HT-29 (cell line): ENCODE results near the gene EIF3B. TPM values are rescaled to one million over a fixed set of nuclear protein-coding genes. Genes with fewer than 3 reads are reported as not detected.
"Not testable (repeated sequence)": the region's sequence is repeated elsewhere in the genome, so short reads cannot be mapped to it uniquely, and the experiment has no call there.

ENCODE experiments used
- DNase-seq: peaks from one replicate; pipeline ENCODE4 v3.0.0-alpha.2; 2015; ENCODE audit warnings: low spot score
- total RNA-seq: library from RNA; depleted of rRNA; stranded (reverse); fragments of >200 nt; shearing (Covaris generic); gene quantifications from 2 replicates; pipeline ENCODE4 v1.2.3, GENCODE V29; 2014

EIF3B gene
- total RNA-seq, 1 experiment from 2014 or later = 430 TPM

DNA sequence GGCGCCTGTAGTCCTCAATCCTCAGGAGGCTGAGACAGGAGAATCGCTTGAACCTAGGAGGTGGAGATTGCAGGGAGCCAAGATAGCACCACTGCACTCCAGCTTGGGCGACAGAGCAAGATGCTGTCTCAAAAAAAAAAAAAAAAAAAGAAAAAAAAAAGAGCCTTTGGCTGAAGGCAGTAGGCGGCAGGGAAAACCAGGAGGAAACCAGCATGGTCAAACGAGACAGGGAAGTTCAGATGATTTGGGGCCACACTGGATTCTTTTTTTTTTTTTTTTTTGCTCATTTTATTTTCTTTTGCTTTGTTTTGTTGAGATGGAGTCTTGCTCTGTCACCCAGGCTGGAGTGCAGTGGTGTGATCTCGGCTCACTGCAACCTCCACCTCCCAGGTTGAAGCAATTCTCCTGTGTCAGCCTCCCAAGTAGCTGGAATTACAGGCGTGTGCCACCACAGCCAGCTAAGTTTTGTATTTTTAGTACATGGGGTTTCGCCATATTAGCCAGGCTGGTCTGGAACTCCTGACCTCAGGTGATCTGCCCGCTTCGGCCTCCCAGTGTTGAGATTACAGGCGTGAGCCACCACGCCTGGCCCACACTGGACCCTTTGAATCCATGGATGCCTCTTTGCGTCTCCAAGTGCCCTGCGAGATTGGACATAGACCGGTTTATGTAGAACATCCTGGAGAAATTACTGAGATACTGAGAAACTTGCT is 7.1 kb upstream of the EIF3B start:
- DNase-seq = not testable (repeated sequence)

DNA sequence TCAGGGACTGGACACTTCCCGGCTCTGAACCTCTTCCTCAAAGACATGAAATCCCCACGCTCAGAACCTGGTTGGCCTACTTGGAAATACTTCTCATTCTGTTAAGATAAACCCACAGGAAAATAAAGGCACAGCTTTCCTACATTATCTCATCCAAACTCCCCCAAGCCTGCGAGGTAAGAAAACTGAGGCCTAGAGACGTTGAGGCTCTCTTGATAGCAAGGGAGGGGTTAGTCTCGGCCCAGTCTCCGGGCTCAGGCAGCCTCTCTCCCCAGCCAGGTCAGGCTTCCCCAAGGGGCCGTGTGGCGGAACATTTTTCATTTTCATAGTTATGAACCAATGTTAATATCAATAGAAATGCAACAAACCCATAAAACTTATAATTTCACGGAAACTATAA is 4.6 kb upstream of the EIF3B start:
- DNase-seq = no peak

DNA sequence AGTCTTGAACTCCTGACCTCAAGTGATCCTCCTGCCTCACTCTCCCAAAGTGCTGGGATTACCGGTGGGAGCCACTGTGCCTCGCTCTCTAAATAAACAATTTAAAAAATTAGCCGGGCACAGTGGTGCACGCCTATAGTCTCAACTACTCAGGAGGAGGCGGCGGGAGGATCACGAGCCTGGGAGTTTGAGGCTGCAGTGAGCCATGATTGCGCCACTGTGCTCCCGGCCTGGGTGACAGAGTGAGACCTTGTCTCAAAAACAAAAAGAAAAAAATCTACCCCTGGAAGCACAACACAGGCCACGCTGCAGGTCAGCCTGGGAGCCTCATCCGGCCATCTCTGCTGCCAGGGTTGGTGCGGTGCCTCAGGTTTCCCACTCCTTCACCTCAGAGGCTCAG is 3.8 kb upstream of the EIF3B start:
- no peak for DNase-seq

DNA sequence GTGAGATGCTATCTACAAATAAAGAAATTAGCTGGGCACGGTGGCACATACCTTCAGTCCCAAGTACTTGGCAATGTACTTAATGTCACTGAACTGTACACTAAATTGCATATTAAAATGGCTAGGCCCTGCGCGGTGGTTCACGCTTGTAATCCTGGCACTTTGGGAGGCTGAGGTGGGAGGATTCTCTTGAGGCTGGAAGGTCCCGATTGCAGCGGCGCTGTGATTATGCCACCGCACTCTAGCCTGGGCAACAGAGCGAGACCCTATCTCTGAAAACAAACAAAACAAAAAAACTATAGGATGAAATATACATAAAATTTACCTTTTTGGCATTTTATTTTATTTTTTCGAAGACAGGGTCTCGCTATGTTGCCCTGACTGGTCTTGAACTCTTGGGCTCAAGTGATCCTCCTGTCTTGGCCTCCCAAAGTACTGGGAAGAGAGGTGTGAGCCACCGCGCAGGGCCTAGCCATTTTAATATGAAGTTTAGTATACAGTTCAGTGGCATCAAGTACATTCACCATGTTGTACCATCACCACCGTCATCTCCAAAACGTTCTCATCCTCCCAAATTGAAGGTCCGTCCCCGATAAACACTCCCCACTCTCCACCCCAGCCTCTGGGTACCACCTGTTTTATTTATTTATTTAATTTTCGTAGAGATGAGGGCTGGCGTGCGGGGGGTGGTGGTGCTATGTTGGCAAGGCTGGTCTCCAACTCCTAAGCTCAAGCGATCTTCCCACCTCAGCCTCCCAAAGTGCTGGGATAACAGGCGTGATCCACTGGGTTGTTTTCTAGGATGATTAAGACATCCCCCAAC is 1.3 kb upstream of the EIF3B start:
- no peak for DNase-seq

DNA sequence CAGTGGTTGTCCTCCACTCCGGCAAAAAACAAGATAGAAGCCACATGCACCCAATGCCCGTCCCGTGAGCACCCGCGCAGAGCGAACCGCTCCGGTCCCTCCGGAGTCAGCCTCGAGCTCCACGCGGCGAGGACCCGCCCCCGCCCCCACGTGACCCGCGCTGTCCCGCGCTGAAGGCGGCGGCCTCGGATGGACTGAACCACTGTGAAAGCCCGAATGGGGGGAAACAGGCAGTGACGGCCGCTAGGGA is 766 bp upstream of the EIF3B start:
- peak; percentile 94 for DNase-seq

DNA sequence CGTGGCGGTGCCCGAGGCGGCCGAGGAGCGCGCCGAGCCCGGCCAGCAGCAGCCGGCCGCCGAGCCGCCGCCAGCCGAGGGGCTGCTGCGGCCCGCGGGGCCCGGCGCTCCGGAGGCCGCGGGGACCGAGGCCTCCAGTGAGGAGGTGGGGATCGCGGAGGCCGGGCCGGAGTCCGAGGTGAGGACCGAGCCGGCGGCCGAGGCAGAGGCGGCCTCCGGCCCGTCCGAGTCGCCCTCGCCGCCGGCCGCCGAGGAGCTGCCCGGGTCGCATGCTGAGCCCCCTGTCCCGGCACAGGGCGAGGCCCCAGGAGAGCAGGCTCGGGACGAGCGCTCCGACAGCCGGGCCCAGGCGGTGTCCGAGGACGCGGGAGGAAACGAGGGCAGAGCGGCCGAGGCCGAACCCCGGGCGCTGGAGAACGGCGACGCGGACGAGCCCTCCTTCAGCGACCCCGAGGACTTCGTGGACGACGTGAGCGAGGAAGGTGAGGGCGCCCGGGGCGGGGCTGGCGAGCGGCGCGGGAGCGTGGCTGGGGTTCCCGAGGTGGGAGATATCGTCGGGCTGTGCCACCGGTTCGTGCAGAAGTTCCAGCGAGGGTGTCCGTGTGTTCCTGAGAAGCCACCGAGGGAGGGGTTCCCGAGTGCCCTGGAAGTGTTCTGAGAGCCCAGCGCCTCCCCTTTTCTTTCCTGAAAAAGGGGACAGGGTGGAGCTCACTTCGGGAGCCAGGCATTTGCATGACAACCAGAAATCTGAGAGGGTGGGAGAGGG is 495 bp downstream of the EIF3B start:
- DNase-seq = peak; percentile 42

DNA sequence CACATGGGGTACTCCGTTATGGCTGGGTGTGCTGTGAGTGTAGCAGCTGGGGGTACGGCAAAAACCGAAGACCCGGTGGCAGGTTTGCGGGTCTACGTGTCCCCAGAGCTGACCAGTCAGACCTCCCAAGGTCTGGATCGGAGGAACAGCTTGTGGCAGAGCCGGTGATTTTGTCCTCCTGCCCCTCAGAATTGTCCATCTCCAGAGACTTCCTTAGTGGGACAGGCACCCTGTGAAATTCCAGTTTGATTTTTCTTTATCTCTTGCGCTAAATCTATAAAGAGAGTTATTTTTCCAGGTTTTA is 1.0 kb downstream of the EIF3B start:
- DNase-seq = peak; percentile 36

DNA sequence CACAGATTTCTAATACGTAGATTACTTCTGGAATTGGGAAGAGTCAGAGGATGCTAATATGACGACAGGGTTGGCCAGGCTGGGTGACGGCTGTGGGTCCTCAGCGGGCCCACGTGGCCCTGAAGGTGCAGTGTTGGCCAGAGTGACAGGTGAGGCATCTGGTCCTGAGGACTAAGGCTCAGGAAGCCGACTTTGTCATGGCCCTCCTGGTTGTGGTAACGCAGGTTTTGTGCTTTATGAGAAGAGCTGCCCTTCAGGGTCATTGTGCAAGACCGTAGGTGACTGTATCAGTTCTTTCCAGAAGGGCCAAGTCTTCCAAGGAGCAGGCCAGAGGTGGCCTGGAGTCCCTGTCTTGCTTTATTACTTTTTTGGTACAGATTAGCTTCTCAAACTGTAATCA is 2.5 kb downstream of the EIF3B start:
- DNase-seq = no peak

DNA sequence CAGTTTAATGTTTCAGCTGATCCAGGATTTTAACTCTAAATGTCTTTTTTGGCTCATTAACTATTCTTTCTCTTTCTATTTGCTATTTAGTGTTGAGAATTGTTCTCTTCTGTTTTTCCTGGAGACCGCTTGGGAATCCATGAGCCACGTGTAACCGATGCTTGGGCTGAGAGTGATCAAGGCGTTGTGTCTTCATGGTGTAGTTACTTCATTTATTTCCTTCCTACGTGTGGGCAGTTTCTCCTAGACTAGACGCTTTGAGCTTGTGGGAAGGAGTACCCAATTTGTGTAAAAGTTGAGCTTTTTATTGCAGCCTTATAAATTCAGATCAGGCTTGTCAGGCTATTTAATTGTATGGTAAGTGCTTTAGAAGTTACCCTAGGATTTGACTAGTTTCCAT is 2.9 kb downstream of the EIF3B start:
- DNase-seq = no peak

DNA sequence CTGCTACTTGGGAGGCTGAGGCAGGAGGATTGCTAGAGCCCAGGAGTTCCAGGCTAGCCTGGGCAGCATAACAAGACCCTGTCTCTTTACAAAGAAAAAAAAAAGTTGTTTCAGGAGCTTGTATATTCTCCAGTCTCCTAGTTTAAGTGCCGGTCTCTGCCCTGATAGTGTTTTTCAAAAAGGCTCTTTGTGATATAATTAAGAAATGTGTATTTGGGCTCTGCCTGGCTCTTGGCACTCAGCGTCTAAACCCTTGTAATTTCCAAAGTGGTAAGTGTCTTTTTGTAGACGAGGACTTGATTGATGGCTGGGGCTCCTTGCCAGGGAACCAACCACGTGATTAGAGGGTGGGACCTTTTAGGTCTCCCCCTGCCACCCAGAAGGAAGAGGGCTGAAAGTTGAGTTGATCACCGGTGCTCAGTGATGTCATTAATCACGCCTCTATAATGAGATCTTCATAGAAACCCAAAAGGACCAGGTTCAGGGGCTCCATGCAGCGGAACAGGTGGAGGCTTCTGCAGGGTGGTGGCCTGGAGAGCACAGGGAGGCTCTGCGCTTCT is 4.4 kb downstream of the EIF3B start:
- DNase-seq = no peak

DNA sequence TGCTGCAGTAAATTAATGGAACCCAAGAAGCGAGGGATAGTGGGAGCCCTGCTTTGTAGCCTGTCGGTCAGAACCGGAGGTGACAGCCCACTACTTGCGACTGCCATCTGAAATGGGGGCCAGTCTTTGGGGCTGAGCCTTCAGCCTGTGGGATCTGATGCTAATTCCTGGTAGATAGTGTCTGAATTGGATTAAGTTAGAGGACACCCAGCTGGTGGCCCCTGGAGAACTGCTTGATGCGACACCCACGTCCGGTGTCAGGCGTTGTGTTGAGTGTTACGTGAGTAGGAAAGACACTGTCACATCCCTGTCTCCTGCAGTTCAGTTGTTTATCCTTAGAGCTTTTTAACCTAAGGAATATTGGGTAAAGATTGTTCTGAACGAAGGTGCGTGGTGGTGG is 5.0 kb downstream of the EIF3B start:
- DNase-seq = no peak

DNA sequence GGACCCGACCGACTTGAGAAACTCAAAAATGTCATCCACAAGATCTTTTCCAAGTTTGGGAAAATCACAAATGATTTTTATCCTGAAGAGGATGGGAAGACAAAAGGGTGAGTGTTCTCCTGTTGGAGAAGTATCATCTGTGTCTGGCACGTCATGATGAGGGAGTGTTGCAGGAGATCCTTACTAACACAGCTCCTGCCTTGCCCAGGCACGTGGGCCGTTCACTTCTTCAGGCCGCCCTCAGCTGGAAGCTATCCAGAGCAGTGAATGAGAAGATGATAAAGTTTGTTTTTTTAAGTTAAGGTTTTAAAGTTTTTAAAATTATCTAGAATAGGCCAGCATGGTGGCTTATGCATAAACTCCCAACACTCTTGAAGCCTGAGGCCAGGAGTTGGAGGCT is 6.2 kb downstream of the EIF3B start:
- DNase-seq = no peak

DNA sequence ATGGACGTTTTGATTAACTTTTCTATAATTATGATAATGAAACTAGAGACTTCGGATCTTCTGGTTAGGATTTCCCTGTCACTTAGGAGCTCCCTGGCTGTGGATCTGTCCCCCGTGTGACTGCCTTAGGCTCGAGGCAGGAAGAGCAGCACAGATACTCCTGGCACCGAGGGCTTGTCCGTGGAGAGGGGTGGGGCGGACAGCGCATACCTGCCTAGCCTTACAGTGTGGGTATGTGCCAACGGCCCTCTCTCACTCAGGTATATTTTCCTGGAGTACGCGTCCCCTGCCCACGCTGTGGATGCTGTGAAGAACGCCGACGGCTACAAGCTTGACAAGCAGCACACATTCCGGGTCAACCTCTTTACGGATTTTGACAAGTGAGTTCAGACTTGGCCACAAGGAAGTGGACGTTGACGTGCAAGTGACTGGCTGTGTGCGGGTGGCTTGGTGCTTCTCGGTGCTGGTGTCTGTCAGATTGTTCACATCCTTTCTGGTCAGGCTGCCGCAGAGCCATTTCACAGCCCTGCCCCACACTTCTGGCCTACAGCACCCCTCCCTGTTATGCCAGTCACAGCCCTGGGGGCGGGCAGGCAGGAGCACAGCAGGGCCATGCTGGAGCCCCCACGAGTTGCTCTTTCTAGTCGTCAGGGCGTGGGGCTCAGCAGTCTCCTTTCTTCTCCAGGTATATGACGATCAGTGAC is 7.9 kb downstream of the EIF3B start:
- no peak for DNase-seq

DNA sequence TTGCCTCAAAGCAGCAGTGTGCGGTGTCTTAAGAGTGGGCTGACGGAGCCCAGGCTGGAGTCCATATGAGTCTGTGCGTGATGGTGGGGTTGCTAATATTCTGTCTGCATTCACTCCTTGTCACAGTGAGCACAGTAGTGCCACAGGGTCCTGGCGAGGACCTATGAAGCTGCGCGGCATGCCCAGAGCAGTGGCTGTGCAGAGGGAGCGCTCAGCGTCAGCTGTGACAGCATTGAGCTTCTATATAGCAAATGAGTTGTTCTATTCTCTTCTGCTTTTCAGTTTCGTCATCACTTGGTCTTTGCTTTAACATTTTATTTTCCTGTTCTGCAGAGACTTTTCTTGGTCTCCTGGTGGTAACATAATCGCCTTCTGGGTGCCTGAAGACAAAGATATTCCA is 14.5 kb downstream of the EIF3B start:
- no peak for DNase-seq

DNA sequence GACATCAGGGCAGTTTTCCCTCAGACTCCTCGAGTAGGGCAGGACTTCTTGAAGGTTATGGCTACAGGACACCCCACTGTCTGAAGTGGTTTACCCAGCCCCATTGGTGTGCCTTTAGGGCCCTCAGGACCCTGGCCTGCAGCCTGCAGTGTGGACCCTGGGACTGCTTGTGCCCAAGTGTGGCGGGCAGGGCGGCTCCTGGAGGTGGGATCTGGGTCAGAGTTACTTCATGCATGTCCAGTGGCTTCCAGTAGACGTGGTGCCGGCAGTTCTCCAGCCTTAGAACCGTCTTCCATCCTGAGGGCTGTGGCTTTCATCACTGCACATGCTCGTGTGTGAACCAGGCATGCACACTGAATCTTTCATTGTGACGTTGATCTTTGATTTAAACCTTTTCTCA is 16.7 kb downstream of the EIF3B start:
- DNase-seq = no peak

DNA sequence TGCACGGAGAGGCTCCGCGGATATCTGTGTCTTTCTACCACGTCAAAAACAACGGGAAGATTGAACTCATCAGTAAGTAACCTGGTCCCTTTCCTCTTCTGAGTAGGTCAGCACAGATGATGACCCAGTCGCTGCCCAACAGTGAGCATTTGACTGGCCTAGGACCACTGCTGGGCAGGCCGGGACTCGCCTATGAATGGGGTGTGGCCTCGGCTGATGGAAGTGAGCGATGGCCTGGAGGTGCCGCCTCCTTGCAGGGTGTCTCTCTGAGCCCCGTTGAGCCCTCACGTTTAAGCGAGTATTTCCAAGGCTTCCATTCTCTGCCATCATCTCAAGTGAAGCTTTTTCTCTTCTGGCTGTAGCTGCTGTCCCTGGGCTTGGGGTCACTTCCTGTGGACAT is 18.1 kb downstream of the EIF3B start:
- no peak for DNase-seq

DNA sequence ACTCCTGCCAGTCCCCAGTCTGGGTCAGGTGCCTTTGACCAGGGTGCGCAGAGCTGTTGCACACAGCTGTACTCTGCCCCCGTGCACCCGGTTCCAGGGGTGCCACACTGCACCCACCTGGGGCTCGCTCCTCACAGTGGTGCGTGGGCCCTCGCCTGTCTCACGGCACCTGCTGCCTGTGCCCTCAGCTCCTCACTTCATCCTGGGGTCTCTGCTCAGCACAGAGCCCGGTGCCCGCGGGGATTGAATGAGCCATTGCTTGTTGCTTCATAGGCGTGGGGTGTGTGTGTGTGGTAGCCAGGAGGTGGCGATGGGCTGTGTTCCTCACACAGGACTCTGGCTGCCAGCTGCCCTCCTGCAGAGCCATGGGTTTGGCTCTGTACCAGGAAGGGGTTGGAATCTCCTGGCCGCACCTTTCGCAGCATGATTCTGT is 18.5 kb downstream of the EIF3B start:
- no peak for DNase-seq

DNA sequence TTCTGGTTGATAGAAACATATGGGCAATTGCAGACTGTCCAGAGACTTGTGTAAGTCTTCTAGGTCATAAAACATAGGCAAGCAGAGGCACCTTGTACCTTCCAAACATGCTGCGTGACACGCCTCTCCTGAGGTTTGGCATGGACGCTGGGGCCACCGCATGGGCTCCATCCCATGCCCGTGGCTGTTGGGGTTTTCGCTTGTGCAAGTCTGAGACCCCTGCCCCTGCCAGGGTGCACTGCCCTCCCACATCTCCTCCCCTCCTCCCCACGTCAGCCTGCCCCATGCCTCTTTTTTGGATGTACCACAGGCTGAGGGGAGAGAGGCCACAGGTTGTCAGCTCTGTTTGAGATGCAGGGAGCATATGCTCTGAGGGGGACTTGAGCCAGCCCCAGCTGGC is 19.0 kb downstream of the EIF3B start:
- no peak for DNase-seq

DNA sequence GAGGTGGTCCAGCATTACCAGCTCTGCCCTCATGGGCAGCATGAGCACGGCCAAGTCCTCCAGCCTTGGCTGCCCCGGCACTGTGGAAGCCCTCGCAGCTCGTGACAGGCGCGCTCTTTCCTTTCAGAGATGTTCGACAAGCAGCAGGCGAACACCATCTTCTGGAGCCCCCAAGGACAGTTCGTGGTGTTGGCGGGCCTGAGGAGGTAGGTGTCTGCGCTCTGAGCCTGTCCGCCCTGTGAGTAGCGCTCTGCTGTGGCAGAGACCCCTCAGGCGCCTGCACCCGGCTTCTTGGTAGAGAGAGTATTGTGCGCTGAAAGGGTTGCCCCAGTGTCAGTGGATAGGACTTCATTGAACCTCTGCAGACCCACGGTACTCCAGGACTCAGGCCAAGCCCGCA is 19.8 kb downstream of the EIF3B start:
- DNase-seq = no peak

DNA sequence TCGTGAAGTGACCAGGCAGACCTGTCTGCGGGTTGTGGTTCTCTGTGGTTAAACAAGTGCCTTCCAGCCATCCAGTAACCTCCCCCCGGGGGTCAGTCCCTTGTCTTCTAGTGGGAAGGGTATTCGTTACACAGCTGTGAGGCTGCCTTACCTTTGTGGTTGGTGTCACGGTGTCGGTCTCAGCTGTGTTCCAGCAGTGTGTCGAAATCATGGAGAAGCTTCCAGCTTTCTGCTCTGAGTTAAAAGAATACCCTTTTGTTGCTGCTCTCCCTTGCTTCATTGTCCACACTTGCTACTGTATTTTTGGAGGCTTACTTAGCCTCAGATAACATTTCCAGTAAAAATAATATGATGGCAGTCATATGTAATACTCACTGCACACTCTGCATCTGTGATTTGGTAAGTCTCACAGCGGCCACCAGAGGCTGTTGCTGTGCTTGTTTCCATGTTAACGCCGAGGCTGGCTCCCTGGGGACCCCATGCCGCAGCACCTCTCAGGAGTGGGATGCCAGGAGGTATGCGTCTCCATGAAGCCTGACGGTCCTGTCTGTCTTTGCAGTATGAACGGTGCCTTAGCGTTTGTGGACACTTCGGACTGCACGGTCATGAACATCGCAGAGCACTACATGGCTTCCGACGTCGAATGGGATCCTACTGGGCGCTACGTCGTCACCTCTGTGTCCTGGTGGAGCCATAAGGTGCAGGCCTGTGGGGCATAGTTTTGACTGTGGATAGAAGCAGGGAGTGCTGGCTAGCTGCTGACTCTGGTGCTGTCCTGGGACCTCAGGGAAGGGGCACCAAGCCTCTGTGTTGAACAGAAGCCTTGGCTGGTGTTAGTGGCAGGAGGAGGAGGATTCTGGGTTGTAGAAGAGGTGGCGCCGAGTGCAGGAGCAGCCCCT is 20.5 kb downstream of the EIF3B start:
- DNase-seq = no peak
